ENCODE results near the gene PMM1.
"Not testable (repeated sequence)": the region's sequence is repeated elsewhere in the genome, so short reads cannot be mapped to it uniquely, and the experiment has no call there.

PMM1 gene

DNA sequence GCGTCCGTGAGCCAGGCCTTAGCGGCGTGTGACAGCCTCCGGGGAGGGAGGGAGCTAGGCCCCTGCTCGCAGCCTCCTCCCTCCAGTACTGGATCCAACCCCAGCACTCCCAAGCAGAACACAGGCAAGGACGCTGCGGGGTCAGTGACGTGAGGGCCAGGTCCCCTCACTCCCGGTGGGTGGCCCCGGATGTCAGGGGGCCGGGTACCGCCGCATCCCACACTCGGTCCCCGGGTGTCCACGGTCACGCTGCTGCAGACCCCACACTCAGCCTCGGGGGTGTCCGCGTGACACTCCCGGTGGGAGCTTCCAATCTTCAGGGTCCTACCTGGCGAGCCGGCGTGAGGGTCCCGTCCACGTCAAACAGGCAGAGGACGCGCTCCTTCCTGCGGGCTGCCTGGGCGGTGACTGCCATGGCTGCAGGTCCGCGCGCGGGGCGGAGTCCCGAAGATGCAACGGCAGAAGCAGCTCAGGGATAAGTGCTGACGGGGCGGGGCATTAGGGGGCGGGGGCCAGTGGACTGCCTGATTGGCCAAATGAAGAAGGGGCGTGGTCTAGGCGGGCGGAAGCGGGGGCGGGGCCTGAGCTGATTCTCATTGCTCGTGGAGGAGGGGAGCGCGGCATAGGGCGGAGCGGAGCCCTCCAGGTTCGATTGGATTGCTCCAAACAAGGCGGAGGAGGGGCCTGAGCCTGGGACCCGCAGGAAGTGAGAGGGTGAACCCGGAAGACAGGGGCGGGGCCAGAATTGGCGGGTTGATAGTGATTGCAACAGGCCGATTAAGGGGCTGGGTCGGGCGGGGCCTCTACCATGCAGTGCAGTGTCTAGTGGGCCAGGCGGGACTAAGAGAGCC, at the start of gene PMM1:
Gene PMM1 (minus strand): TSS at position 450 of the 851 bp plus-strand sequence. CDS start 35 bp downstream, at position 415.
- peak; percentile 98 for DNase-seq

DNA sequence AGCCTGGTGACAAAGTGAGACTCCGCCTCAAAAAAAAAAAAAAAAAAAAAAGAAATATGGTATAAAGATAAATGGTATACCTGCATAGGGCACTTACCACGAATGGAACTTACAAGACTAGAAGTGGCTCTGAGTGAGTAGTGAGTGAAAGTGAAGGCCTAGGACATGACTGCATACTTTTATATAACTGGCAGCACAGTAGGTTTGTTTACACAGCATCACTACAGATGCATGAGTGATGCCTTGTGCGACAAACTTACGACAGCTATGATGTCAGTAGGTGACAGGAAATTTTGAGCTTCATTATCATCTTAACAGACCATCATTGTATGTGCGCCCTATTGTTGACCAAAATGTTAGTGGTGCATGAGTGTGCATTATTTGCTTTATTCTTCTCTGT, 49.1 kb upstream of the PMM1 start:
- DNase-seq: no peak

DNA sequence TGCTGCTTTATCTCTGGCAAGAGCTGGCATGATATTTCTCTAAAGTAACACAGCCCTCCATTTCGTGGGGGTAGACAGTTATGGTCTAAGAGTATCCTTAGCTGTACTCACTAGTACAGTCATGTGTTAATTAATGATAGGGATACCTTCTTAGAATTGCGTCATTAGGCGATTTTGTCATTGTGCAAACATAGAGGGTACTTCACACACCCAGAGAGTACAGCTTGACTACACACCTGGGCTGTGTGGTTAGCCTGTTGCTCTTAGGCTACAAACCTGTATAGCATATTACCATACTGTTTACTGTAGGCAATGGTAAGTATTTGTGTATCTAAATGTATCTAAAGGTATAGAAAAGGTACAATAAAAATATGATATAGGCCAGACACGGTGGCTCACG, 48.5 kb upstream of the PMM1 start:
- DNase-seq: no peak

DNA sequence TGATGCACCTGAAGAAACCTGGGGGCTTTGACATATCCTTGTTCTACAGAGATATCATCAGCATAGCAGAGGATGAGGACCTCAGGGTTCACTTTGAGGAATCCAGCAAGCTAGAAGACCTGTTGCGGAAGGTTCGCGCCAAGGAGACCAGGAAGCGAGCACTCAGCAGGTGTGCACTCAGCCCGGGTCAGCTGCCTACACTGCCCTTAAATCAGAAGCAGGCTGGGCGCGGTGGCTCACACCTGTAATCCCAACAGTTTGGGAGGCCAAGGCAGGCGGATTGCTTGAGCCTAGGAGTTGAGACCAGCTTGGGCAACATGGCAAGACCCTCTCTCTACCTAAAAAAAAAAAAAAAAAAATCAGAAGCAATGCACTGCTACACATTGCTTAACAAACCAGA, 48.0 kb upstream of the PMM1 start:
- not testable (repeated sequence) for DNase-seq

DNA sequence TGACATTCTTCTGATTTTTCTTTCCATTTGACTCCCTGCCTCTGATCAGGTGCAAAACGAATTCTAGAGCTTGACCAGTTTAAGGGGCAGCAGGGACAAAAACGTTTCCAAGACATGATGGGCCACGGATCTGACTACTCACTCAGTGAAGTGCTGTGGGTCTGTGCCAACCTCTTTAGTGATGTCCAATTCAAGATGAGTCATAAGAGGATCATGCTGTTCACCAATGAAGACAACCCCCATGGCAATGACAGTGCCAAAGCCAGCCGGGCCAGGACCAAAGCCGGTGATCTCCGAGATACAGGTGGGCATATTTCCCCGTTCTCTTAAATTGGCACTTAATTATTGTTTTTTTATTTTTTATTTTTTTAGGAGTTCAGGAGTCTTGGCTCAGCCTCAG, 46.8 kb upstream of the PMM1 start:
- no peak for DNase-seq

DNA sequence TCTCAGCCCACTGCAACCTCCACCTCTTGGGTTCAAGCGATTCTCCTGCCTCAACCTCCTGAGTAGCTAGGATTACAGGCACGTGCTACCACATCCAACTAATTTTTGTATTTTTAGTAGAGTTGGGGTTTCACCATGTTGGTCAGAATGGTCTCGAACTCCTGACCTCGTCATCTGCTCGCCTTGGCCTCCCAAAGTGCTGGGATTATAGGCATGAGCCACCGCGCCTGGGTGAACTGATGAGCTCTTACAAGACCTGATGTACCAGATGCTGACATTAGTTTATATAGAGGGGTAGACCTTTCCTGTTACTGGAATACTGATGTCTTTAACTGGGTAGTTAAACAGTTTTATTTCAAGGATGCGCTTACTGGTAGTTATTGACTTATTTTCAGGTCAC, 45.0 kb upstream of the PMM1 start:
- not testable (repeated sequence) for DNase-seq

DNA sequence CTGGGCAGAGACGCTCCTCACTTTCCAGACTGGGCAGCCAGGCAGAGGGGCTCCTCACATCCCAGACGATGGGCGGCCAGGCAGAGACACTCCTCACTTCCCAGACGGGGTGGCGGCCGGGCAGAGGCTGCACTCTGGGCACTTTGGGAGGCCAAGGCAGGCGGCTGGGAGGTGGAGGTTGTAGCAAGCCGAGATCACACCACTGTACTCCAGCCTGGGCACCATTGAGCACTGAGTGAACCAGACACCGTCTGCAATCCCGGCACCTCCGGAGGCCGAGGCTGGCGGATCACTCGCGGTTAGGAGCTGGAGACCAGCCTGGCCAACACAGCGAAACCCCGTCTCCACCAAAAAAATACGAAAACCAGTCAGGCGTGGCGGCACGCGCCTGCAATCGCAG, 42.0 kb upstream of the PMM1 start:
- not testable (repeated sequence) for DNase-seq

DNA sequence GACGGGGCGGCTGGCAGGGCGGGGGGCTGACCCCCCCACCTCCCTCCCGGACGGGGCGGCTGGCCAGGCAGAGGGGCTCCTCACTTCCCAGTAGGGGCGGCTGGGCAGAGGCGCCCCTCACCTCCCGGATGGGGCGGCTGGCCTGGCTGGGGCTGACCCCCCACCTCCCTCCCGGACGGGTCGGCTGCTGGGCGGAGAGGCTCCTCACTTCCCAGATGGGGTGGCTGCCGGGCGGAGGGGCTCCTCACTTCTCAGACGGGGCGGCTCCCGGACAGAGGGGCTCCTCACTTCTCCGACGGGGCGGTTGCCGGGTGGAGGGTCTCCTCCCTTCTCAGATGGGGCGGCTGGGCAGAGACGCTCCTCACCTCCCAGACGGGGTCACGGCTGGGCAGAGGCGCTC, 41.5 kb upstream of the PMM1 start:
- not testable (repeated sequence) for DNase-seq

DNA sequence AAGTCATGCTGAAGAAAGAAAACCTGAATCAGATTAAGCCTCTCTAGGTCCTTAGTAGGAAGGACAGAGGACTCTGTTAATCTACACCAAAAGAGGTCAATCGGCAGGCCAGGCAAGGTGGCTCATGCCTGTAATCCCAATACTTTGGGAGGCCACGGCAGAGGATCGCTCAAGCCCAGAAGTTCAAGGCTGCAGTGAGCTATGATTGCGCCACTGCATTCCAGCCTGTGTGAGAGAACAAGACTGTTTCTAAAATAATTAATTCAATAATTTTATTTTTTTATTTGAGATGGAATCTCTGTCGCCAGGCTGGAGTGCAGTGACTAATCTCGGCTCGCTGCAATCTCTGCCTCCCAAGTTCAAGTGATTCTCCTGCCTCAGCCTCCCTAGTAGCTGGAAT, 35.9 kb upstream of the PMM1 start:
- DNase-seq: no peak

DNA sequence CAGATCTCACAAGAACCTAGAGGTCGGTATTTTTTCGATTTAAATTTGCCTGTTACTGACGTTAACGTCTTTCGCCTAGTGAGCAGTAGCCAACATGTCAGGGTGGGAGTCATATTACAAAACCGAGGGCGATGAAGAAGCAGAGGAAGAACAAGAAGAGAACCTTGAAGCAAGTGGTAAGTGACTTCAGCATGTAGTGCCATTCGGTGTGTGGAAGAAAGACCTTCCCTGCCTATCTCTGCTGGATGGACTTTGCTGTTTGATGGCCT, 32.2 kb upstream of the PMM1 start:
- DNase-seq: no peak

DNA sequence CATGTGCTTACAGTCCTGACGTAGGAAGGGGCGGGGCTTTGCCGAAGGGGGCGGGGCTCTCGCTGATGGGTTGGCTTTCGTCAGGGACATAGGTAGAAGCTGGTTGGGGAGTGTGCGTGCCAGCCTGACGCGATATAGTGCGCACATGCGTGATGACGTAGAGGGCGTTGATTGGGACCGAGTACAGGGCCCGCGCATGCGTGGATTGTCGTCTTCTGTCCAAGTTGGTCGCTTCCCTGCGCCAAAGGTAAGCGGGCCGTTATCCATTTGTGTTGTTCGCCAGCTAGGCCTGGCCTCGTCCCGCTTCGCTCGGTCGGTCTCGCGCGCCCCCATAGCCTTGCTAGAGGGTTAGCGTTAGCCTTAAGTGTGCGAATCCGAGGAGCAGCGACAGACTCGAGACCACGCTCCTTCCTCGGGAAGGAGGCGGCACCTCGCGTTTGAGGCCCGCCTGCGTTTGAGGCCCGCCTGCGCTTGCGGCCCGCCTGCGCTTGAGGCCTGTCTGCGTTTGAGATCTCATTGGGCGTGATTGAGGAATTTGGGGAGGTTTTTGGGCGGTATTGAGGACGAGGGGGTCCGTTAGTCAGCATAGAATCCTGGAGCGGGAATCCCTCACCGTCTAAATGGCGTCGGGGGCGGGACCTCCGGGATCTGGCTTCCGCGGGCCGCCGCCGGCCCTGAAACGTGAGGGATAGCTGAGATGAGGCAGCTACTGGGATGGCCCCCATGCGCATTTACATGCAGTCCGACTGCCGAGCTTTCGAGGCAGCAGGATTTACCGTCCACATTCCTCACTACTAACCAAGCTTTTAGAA, 31.7 kb upstream of the PMM1 start, which contains the start of gene XRCC6:
Gene XRCC6 (plus strand): TSS at position 197 of the 812 bp plus-strand sequence. CDS start 710 bp downstream, outside the sequence.
- DNase-seq: peak; percentile 97

DNA sequence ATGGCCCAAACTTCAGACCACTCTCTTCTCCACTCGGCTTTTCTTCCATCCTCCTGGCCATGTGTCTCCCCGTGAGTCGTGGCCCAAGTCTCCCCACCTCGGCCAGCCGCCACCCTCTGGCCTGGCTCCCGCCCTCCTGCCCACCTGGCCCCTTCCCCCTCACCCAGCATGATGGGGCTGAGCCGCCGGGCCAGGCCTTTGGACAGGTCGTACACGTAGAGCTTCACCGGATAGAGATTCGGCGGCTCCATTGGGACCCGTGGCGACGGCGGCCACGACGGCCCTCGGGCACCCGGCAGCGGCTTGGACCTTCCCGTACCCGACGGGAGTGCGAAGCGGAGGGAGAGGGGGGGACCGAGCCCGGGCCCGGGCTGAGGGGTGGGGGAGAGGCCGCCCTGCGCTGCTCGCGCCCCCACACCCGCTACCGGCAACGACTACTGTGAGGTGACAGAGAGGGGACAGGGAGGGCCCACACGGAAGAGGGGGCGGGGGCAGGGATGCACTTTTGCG, 31.0 kb upstream of the PMM1 start, which contains the start of gene DESI1:
Gene DESI1 (minus strand): TSS at position 455 of the 510 bp plus-strand sequence. CDS start 204 bp downstream, at position 251.
- no peak for DNase-seq

DNA sequence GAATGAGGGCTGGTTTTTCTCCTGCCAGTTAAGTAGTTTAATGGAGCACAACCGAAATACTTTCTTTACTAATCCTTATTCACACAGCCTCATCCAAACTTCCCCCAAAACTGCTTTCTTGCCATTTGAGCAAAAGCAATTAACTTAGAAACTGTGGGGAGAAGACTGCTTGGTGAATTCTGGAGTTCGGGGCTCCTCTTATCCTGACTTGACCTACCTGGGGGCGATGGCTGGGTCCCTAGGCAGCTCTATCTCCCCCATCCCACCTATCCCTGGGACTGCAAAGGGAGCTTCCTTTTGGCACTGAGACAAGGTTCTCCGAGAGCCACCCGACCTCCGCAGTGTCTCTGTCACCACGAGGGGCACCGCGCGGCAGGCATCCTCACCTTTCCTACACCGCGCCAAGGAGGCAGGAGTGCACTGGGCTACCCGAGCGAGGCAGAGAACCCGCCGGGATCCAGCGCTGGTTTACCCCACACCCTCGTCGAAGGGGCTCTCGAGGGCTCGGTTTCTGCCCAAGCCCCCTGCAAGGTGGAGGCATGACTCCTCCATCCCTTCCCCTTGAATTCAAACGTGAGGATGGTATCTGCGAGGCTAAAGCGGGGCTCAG, 30.4 kb upstream of the PMM1 start:
- no peak for DNase-seq

DNA sequence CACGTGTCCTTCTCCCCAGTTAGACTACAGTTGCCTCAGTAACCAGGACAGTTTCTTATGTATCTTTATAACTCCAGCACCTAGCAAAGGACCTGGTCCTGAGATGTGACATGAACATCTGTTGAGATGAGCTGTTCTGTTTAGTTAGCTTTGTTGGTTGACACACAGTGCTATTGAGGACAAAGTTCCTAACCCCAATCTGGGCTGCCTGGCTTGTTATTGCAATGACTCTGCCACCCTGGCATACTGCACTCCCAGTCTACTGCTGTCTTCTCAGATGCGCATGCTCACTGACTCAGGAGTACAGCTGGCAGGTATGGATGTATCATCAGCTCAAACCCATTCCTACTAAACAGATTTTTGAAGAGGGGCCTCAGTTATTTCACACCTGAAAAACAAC, 23.8 kb upstream of the PMM1 start:
- DNase-seq: no peak

DNA sequence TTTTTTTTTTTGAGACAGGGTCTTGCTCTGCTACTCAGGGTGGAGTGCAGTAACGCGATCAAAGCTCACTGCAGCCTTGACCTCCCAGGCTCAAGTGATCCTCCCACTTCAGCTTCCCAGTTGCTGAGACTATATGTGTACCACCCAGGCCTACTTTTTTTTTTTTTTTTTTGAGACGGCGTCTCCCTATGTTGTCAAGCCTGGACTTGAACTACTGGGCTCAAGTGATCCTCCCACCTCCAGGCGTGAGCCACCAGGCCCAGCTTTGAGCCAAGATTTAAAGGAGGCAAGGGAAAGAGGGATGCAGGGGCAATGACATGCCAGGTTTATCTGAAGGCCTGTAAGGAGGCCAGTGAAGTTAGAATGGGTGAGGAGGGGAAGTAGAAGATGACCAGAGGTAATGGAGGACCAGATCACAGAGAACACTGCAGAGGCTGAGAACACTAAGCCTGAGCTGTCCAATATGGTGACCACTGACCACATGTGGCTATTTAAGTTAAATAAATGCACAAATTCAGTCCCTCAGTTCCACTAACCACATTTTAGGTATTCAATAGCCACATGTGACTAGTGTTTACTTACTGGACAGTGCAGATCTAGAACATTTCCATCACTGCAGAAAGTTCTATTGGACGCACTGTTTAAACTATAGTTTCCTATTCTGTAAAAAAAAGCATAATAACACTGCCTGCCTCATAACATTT, 23.1 kb upstream of the PMM1 start:
- DNase-seq: no peak

DNA sequence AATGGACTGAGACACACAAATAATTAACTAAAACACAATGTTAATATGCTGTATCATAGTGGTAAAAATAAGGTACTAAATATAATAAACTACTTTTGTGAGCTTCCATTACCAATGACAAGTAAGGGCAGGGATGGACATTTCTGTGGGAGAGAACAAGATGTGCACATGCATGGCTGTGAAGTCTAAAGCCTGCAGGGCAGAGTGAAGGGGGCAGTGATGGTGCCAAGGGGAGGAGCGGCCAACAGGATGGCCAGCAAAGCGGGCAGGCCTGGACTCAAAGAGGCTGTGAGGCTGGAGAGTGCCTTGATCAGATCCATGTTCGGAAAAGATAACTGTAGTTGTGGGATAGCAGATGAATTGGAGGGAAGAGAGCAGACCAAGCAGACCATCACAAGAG, 18.7 kb upstream of the PMM1 start:
- DNase-seq: no peak

DNA sequence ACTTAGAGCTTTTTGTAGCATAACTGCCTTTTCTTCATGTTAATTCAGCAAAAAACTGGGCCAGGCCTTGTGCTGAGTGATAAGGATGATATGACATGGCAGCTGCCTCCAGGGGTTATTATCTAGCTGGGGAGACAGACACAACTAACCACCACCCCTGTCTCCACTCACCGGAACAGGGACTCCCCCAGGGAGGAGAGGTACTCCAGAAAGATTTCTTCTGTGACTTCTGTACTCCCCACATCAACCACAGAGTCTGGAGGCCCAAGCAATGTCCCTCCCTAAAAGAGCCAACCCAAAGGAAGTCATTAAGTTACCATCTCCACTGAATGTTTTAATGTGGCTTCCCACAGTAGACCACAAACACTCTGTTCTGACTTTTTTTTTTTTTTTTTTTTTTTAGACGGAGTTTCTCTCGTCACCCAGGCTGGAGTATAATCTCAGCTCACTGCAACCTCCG, 14.3 kb upstream of the PMM1 start:
- no peak for DNase-seq

DNA sequence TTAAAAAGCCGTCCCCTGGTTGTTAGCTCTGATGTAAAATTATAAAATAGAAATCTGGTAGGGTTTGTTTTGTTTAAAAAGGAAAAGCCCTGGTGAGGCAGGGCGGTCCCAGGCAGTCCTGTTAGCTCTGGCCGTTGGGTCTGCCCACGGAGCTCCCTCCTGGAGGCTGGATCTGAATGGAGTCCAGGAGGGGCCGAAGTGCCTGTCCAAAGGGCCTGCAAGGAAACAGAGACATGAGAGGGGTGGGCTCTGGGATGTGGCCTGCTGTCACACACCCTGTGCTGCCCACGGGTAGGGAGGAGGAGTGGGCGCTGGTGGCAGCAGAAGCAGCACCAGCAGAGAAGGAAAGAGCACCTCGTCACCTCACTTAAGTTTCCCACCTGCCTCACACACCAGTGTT, 11.3 kb upstream of the PMM1 start:
- DNase-seq: no peak

DNA sequence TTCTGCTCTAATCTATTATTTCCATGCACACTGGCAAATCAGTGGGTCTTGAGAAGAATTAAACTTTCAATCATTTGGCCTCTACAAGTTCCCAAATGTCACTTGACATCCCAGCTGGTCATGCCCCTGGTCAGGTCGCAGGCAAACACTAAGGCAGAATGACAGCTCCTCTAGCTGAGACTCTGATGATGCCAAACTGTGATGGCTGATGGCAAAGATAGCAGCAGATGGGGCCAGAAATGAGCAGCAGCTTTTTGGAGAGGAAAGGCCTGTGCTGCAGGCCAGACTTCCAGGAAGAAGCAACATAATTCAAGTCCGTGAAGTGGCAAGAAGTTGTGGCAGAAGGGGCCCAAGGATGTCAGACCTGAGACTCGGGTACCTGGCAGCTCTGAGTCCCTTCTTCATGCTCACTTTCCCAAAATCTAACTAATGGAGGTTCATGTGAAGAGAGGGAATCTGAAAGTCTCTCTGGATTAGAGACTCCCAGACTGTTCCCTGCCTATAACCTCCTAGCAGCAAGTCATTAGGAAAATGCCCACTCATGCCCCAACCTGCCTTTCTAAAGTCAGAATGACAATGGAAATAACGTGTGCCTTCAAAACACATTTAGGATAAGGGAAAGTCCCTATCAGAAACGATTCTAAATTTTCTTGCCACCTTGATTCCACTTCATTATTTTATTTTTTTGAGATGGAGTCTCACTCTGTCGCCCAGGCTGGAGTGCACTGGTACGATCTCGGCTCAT, 9.4 kb upstream of the PMM1 start:
- no peak for DNase-seq

DNA sequence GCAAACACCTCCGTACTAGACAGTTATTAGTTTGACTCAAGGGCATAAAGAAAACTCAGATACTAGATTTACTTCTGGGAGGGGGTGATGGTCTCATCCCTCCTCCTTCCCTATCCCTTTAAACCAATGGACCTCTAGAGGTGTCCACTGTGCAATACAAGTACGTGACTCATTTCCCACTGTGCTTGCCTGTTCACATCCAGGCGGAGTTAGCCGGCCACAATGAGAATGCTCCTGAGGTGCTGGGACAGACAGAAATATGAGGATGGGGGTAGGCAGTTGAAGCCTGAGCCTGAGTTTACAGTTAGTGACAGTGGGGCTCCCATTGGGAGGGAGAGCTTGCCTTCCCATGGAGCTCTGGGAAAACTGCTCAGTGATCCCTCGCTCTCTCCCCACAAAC, 8.4 kb upstream of the PMM1 start:
- DNase-seq: no peak

DNA sequence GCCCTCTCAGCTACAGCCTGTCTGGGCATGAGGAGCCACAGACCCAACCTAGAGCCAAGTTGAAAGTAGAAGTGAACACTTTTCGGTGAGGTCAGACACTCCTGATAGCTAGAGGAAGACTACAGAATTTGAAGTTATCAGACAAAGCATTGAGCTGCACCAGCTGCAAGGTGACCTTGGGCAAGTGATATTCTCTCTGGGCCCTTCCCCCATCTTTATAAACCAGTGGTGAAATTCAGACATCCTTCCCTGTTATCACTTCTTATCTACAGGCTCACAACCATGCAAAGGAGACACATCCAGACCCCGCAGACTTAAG, 8.0 kb upstream of the PMM1 start:
- no peak for DNase-seq
